HepG2 (cell line): ENCODE results near the gene PCDHGA9. TPM values are rescaled to one million over a fixed set of nuclear protein-coding genes. Genes with fewer than 3 reads are reported as not detected.
A peak's percentile ranks its signal among the peaks of the same experiment; 100 is the strongest.

Experiments
- ATAC-seq: fragments of 200-7000 bp; cut with Tn5 transposase; 3 replicates; pipeline ENCODE4 v1.9.1; 2020; ENCODE audit warnings: mild to moderate bottlenecking, moderate library complexity
- BruUV-seq: library from RNA; stranded (reverse); fragments of 400-500 nt; replicated peaks from 2 replicates; lab custom pipeline; 2021; lab: Mats Ljungman, UMichigan
- CTCF ChIA-PET: fragments of 300-600 bp; formaldehyde crosslinking; extraction: SDS; loops from one replicate; lab custom pipeline; 2021; ENCODE audit warnings: low total read pairs, inconsistent platforms, low intra/inter-chr PET ratio; lab: Yijun Ruan, JAX
- POLR2A ChIA-PET: fragments of 350-600 bp; sonication (Branson Sonifier 250); formaldehyde crosslinking; loops from one replicate; lab custom pipeline; 2020; ENCODE audit warnings: antibody characterized with exemption, inconsistent platforms; lab: Yijun Ruan, JAX
- DNase-seq: peaks from one replicate; pipeline ENCODE4 v3.0.0-alpha.2; 2015; ENCODE audit warnings: low spot score
- FAIRE-seq: peaks from 3 replicates; lab custom pipeline; 2011; peaks lifted over from hg19 to GRCh38; lab: Jason Lieb, UNC
- H2AFZ ChIP-seq: one replicate; pipeline ENCODE4 v1.6.1; 2011; ENCODE audit warnings: low read length, inconsistent platforms
- H3K27ac ChIP-seq: fragments of 300-600 bp; 3 replicates; pipeline ENCODE4 v1.8.0; 2011; ENCODE audit warnings: mixed run types, mild to moderate bottlenecking, mixed read lengths, low read length, inconsistent platforms; ENCODE audit not compliant: insufficient read depth; ENCODE audit errors: extremely low read length
- H3K27me3 ChIP-seq, 2 experiments: fragments of 200-600 bp in 1 of 2; 2 replicates in 1 of 2; 3 replicates in 1 of 2; pipeline versions ENCODE4 v1.6.0 to v1.8.0; 2011; ENCODE audit warnings: low read length in 2 of 2, mild to moderate bottlenecking in 2 of 2, moderate library complexity in 2 of 2, inconsistent platforms in 1 of 2; ENCODE audit not compliant: insufficient read depth in 2 of 2, control insufficient read depth in 1 of 2
- H3K36me3 ChIP-seq, 2 experiments: fragments of 200-600 bp in 1 of 2; replicated peaks in 1 of 2; 2 replicates in 1 of 2; 3 replicates in 1 of 2; pipeline versions ENCODE4 v1.5.1 to v1.8.0; 2011; ENCODE audit warnings: low read length in 2 of 2, inconsistent platforms in 1 of 2; ENCODE audit not compliant: insufficient read depth in 2 of 2, control insufficient read depth in 1 of 2
- H3K4me1 ChIP-seq: 2 replicates; pipeline ENCODE4 v1.5.1; 2012; ENCODE audit warnings: low read length, inconsistent platforms; ENCODE audit not compliant: insufficient read depth
- H3K4me2 ChIP-seq: 2 replicates; pipeline ENCODE4 v1.6.0; 2011; ENCODE audit warnings: low read depth, low read length, inconsistent platforms
- H3K4me3 ChIP-seq, 3 experiments: fragments of 200-600 bp in 1 of 3; sonication (generic), shearing (Covaris generic) in 1 of 3; replicated peaks in 1 of 3; 2 replicates each; pipeline ENCODE4 v1.5.1; 2011 to 2016; ENCODE audit warnings: low read length in 3 of 3, inconsistent platforms in 2 of 3, low read depth in 2 of 3, mild to moderate bottlenecking in 2 of 3, control low read depth in 1 of 3, mixed read lengths in 1 of 3; ENCODE audit not compliant: insufficient read depth in 1 of 3
- H3K79me2 ChIP-seq: one replicate; pipeline ENCODE4 v1.6.1; 2011; ENCODE audit warnings: low read length, inconsistent platforms; ENCODE audit not compliant: insufficient read depth
- H3K9ac ChIP-seq: 2 replicates; pipeline ENCODE4 v1.6.0; 2011; ENCODE audit warnings: mild to moderate bottlenecking, low read depth, low read length, inconsistent platforms; ENCODE audit not compliant: insufficient read depth
- H3K9me3 ChIP-seq: 2 replicates; pipeline ENCODE4 v1.5.1; 2012; ENCODE audit warnings: mild to moderate bottlenecking, low read length
- H4K20me1 ChIP-seq: 2 replicates; pipeline ENCODE4 v1.6.0; 2011; ENCODE audit warnings: inconsistent platforms, mild to moderate bottlenecking, low read length, moderate library complexity; ENCODE audit not compliant: insufficient read depth
- SUZ12 ChIP-seq: fragments of 150-350 bp; IDR thresholded peaks from 2 replicates; pipeline ENCODE4 v1.6.1; 2014; ENCODE audit warnings: low read depth, low read length
- WGBS: methylation state at CpG from one replicate; pipeline ENCODE4 v1.1.6; 2017; ENCODE audit warnings: low lambda C conversion rate; 5-methylcytosine and 5-hydroxymethylcytosine counted together
- in situ Hi-C: cut with HindIII; loops from 2 replicates; pipeline ENCODE4 v1.10.0; 2017; ENCODE audit warnings: low pct_unique_long_range_greater_than_20kb; ENCODE audit not compliant: extremely low pct_ligation_motif_present
- intact Hi-C: fragments of 100-400 bp; cut with micrococcal nuclease; formaldehyde crosslinking; loops from one replicate; pipeline ENCODE4 v1.10.0; 2022; ENCODE audit not compliant: unreplicated experiment
- polyA plus RNA-seq, 8 experiments: library from polyadenylated mRNA; depleted of rRNA in 3 of 8; stranded (reverse) in 7 of 8; unstranded in 1 of 8; fragments of >200 nt; fragmentation: Illumina TruSeq in 4 of 8; extraction: Trizol in 4 of 8; gene quantifications; 2 replicates each; pipeline versions ENCODE4 v1.2.1 to v1.2.3, GENCODE V29; 2011 to 2016; ENCODE audit warnings: low read depth in 4 of 8, missing spikeins in 1 of 8, mixed read lengths in 1 of 8; ENCODE audit not compliant: insufficient read depth in 1 of 8
- total RNA-seq, 5 experiments: library from RNA; depleted of rRNA; stranded (reverse); fragments of >200 nt; fragmentation: Illumina TruSeq; extraction: Trizol; gene quantifications; 2 replicates each; pipeline ENCODE4 v1.2.3, GENCODE V29; 2016; ENCODE audit warnings: low read depth in 1 of 5
- TF ChIP-seq, protein P1 (sequence below), 2 experiments: IDR thresholded peaks; 2 replicates each; pipeline ENCODE4 v1.6.1; 2011 to 2012; ENCODE audit warnings: low read length in 2 of 2, borderline replicate concordance in 1 of 2, low read depth in 1 of 2, mild to moderate bottlenecking in 1 of 2, moderate library complexity in 1 of 2

The PCDHGA9 gene
- total and polyA plus RNA-seq, 2 of the 13 experiments (the other 11 are each of a cell fraction or from before 2014, with no cell fraction given), result 0.09 to 0.38 TPM

DNA sequence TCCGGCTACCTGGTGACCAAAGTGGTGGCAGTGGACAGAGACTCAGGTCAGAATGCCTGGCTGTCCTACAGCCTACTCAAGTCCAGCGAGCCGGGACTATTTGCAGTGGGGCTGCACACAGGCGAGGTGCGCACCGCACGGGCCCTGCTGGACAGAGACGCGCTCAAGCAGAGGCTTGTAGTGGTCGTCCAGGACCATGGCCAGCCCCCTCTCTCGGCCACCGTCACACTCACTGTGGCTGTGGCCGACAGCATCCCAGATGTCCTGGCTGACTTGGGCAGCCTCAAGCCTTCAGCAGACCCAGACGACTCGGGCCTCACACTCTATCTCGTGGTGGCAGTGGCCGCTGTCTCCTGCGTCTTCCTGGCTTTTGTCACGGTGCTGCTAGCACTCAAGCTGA is 45.6 kb upstream of the PCDHGA9 start:
- DNase-seq (no peak), ATAC-seq (no peak), FAIRE-seq (no peak)
- Histone ChIP-seq H3K36me3 (no peaks in the 10 kb centered on the region), H3K4me2 (no peak overlapping the region), H2AFZ (no peak overlapping the region), H3K4me3 (no peak overlapping the region), H3K27ac (no peak overlapping the region), H3K9ac (no peak overlapping the region), H3K27me3 (no peaks in the 10 kb centered on the region), H4K20me1 (no peaks in the 10 kb centered on the region), H3K9me3 (peaks cover 25% of the 10 kb centered on the region), H3K4me1 (no peaks in the 10 kb centered on the region), H3K79me2 (no peaks in the 10 kb centered on the region)
- ChIA-PET CTCF (no interaction called here), POLR2A (no interaction called here)
- intact Hi-C loops, result loop anchor here (10.0 kb wide), 1 partner anchor 168 kb away; no protein-coding TSS in a partner anchor
- in situ Hi-C loops, result loop anchor here (10.0 kb wide), 1 partner anchor 168 kb away; no protein-coding TSS in a partner anchor
- TF ChIP-seq, protein P1, sequence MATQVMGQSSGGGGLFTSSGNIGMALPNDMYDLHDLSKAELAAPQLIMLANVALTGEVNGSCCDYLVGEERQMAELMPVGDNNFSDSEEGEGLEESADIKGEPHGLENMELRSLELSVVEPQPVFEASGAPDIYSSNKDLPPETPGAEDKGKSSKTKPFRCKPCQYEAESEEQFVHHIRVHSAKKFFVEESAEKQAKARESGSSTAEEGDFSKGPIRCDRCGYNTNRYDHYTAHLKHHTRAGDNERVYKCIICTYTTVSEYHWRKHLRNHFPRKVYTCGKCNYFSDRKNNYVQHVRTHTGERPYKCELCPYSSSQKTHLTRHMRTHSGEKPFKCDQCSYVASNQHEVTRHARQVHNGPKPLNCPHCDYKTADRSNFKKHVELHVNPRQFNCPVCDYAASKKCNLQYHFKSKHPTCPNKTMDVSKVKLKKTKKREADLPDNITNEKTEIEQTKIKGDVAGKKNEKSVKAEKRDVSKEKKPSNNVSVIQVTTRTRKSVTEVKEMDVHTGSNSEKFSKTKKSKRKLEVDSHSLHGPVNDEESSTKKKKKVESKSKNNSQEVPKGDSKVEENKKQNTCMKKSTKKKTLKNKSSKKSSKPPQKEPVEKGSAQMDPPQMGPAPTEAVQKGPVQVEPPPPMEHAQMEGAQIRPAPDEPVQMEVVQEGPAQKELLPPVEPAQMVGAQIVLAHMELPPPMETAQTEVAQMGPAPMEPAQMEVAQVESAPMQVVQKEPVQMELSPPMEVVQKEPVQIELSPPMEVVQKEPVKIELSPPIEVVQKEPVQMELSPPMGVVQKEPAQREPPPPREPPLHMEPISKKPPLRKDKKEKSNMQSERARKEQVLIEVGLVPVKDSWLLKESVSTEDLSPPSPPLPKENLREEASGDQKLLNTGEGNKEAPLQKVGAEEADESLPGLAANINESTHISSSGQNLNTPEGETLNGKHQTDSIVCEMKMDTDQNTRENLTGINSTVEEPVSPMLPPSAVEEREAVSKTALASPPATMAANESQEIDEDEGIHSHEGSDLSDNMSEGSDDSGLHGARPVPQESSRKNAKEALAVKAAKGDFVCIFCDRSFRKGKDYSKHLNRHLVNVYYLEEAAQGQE (IDR thresholded peaks at IDR 0.05; ENCODE audit: borderline replicate concordance in 1 of 2, low read depth in 1 of 2, low read length in 2 of 2), result peak; percentile 26 to 71
- TF ChIP-seq SUZ12, result no peak
- WGBS, result 50% methylated on average over 15 of the region's 19 CpGs
- no TSS peak for BruUV-seq
